Raji (cell line): Measurements from ENCODE around the gene LIPF.

Experiments used
- POLR2A ChIP-seq: IDR thresholded peaks from 2 replicates; pipeline ENCODE4 v1.6.1; 2011; ENCODE audit warnings: low read depth, low read length, control low read depth; ENCODE audit not compliant: insufficient read depth

LIPF gene, protein sequence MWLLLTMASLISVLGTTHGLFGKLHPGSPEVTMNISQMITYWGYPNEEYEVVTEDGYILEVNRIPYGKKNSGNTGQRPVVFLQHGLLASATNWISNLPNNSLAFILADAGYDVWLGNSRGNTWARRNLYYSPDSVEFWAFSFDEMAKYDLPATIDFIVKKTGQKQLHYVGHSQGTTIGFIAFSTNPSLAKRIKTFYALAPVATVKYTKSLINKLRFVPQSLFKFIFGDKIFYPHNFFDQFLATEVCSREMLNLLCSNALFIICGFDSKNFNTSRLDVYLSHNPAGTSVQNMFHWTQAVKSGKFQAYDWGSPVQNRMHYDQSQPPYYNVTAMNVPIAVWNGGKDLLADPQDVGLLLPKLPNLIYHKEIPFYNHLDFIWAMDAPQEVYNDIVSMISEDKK

DNA sequence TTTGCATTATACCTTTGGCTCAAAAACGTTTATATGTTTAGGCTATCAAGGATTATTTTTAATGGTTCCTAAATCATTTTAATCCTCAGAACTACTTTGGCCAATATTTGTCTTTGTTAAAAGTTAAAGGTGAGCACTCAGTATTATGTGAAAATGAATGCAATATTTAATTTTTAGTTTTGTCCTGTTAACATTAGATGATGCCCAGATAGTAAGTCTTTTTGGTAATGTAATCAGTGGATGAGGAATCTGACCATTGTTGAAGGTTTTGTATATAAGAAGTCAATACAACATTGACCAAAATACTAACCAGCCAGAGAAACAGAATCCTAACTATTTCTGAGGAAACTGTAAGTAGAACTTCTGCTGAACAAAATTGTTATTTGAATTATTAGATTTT, at the start of gene LIPF:
LIPF (plus strand) TSS at position 301 of the 400 bp plus-strand sequence. CDS start 2,856 bp downstream, outside the sequence.
- TF ChIP-seq POLR2A: no peak

DNA sequence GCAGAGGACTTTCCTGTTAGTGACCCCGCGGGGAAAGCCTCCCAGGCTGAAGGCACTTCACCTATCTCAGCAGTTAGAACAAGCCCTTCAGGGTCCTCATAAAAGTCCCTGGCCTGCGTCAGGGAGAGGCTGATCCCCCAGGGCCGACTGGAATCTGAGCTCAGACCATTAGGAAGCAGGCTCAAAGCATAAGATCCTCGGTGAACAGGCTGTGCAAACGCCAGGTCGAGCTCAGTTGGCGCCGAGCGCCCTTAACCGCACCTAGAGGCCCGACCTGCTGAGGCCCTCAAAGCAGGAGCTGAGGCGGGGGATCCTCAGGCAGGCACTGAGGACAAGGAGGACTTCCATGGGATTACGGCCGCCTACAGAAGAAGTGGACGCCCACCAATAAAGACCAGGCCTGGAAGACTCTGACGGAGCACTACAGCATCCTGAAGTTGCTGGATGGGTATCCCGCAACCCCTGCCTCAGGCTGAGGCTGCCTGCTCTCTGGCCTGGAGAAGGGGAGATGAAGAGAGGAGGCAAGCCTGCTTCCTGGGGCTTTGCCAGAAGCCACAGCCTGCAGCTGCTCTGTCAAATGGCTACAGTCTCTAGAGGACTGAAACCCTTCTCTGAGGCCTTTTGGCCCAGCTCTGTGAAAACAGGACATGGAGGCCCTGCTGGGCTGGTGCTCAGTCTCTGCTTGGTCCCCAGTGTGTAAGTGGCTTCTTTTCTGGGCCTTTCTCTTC, 47.8 kb upstream of the LIPF start:
- TF ChIP-seq POLR2A: no peak

DNA sequence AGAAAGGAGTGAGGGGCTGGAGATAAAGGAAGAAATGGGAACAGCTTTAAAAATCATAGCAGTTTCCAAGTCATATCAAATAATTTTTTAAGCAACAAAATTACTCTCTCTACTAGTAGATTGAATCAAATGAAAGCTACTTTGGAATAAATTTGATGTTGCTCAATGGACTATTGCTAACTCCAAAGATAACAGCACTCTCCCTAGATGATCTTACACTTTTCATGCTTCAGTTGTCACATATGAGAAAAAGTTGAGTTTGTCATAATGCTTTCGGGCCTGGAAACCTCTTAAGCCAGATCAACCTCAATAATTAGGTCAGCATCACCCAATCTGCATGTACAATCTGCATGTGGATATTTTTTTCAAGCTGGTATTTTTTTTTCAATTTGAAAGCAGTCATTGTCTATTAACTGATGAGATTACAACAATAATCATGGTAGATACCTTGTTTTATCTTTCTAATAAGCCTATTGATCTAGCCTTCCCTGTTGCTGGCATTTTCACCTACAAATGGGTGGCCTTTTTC, 46.4 kb upstream of the LIPF start:
- no peak for TF ChIP-seq POLR2A

DNA sequence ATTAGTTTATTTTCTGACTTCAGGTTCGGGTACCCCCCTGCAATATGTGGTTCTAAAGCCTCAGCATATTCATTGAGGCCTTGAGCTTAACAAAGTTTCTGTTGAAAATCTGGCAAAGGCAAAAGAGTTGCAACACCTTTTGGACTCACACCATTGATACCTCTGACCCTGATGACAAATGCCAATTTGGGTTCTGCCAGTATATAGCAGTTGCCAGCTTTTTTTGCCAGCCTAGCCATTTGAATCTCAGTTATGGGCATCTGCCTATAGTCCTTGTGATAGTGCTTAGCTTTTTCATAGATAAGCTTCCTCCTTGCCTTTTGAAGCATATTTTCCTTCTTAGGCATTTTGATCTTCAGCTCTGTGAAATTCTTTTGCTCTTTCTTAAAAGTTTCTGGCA, 45.7 kb upstream of the LIPF start:
- no peak for TF ChIP-seq POLR2A

DNA sequence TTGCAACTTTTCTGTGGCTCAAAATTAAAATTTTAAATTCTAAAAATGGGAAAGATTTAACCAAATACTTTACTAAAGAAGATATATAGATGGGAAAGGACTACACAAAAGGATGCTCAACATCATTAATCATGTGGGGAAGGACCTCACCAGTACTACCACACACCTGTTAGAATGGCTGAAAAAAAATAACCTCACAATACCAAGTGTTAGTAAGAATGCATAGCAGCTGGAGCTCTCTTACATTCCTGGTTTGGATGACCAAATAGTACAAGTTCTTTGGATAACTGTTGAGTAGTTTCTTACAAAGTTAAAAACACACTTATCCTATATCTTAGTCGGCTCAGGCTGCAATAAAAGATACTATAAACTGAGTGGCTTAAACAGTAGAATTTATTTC, 43.8 kb upstream of the LIPF start:
- no peak for TF ChIP-seq POLR2A

DNA sequence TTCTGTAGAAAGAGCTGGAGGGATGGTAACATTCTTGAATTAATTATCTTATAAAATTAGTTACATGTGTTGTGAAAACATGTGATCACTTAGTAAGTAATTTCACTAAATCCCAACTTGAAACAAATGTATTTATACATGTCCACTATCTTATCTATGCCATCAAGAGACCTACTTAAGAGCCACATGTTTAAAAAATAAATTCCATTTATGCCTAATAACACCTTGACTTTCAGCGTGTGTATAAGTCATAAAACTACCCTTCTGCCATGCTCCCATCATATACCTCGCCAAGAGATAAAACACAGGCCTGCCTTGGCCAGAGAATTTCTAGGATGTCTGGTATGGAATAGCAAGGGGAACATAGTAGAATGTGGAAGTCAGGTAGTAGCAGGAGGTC, 40.4 kb upstream of the LIPF start:
- TF ChIP-seq POLR2A: no peak

DNA sequence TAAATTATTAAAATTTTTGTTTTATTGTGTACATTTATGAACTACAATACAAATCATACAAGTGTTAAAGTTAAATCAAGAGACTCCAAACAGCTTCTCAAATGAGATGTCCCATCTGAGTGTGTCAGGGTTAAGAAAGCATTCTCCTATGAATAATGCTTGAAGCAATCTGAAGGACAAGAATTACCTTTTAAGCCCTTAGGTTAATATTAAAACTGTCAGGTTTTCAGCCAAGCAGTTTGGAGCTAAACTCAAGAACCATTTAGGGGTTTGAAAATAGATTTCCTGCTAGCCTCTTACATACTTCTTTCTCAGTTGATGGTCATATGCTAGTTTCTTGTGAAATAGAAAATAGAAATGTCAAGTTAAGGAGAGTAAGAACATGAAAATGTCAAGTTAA, 39.4 kb upstream of the LIPF start:
- no peak for TF ChIP-seq POLR2A

DNA sequence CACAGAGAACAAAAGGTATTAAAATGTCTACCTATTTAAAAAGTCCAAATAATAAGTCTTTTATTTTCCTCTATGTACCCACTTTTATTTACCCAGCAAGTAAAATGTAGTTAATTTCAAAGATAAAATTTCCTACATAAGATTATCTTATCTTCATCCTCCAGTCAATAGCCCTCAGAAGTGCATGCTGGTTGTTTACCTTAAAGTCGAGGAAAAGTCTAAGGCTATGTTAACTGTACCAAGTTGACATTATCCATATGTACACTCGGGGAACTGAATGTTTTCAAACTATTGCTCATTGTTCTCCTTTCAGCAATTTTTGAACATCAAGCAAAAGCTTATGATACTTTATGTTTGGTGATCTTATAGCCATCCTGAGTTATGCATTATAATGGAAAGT, 24.1 kb upstream of the LIPF start:
- TF ChIP-seq POLR2A: no peak

DNA sequence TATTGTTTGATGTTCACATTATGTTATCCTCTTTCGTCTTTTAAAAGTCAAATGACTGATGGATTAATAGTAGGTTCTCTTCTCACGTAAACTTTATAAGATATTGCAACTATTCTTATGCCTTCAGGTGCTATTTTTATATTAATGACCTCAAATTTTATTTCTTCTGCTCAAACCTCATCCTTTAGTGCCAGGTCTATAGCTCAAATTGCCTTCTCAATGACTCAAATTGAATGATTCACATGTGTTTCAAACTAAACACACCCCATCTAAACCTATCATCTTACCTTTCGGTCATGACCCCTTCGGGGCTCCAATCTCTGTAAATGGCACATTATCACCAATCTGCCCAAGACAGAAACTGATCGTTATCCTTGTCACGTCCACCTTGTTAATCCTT, 22.0 kb upstream of the LIPF start:
- TF ChIP-seq POLR2A: no peak

DNA sequence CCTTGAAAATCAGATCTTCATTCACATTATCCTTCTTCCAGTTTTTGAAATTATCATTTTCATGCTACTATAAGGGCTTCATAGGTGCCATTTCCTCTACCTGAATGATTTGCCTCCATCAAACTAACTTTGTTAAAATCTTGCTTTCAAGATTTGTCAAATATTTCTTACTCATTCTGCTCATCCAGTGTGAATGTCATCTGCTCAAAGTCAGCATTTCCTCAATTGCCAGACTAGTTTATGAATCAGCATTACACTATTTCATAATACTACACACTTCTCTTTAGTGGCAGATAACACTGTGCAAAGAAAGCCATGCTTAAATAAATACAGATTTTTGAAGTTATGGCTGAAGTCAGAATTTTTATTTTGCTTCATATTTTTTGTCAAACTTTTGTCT, 21.3 kb upstream of the LIPF start:
- TF ChIP-seq POLR2A: no peak

DNA sequence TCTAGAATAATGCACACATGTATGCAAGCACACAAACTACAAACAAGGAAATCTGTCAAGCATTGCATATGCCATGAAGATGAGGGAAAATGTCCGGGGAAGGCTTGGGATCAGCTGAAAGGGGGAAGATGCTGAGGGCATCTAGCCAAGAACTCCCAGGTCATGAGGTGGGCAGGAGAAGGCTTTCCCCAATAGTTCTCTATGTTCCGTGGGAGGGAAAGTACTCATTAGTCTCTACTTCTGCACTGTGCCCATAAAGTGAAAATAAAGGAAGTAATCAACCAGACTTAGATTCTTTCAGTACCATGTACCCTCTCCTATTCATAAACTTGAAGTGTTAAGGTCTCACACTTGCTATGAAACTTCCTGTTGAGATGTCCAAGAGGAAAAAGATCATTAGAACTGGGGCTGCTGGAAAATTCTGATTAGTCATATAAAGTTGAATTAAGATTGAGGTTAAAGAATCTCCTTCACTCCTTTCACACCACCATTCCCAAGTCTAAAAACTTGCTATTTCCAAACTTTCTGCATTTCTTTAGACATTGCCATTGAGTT, 17.1 kb upstream of the LIPF start:
- TF ChIP-seq POLR2A: no peak

DNA sequence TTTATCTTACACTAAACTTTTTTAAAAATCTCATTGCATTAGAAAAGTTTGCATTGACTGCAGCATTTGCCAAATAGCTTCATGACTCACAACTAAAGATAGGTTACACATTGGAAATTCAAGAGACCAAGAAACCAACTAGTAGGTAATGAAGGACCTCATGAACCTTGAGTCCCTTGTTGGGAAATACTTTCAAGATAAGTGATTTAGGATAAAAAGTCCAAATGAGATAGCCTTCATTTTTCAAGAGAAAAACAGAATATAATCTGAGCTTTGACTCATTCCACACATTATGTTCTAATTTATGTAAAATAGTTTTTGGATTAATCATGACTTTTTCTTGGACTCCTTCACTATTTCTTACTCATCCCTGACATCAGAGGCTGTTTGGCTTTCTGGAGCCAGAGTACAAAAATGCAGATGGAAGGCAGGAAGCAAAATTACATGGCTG, 13.1 kb upstream of the LIPF start:
- TF ChIP-seq POLR2A: no peak

DNA sequence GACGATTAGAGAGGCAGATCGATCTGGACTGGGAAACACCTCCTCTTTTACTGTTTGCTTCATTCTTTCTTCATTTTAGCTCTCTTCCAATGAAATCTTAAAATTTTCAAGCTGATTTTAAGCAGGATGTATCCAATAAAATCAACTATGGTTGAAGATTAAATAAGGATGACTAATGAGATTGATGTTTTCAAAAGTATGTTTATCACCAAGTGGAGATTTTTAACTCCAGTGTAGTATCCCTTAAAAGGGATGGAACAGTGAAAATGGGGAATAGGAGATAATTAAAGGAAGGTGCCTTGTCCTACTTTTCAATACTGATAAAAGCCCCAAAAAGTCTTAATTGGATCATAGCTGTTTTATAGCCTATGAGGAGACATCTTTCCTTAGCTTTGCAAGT, 11.6 kb upstream of the LIPF start:
- TF ChIP-seq POLR2A: no peak

DNA sequence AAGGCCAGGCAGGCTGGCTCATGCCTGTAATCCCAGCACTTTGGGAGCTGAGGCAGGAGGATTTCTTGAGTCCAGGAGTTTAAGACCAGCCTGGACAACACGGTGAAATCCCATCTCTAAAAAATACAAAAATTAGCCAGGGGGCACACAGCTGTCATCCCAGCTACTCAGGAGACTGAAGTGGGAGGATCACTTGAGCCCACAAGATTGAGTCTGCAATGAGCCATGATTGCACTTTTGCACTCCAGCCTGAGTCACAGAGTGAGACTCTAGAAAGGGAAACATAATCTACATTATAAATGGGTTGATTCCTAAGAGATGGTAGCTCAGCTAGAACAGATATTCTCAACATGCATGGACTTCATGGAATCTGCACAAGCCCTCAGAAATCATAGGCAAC, 6.3 kb upstream of the LIPF start:
- no peak for TF ChIP-seq POLR2A

DNA sequence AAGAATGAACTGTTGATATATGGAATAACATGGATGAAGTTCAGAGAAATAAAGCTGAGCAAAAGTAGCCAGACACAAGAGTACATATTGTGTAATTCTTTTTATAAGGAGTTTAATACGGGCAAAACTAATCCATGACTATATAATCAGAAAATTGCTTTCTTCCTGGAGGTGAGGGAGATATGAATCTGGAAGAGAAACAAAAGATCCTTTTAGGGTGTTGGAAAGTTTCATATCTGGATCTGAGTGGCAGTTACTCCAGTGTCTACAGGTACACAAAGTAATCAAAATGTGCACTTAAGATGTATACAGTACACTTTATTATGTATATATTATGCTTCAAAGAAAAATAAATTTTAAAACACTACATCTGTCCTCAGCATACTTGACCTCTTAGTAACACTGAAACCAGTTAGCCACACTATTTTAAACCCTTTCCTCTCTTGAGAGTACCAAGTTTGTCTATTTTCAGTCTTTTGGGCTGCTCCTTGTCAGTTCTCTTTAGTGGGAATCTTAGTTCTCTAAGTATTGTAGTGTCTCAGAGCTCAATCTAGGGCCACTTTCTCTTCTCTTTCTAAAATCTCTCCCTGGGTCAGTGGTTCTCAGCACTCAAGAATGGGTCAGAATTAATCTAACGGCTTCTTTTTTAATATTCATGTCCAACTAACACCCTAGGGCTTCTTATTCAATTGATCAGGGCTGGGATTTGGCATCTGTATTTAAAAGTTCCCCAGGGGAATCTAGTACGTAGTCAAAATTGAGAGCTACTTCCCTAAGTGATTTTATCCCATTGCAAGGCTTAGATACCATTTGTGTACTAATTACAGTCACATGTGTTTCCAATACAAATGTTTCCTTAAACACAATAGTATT, 4.3 kb upstream of the LIPF start:
- TF ChIP-seq POLR2A: no peak
